ENCODE data around the gene HUNK. TPM values are rescaled to one million over a fixed set of nuclear protein-coding genes. Genes with fewer than 3 reads are reported as not detected.
"Not testable (repeated sequence)": the region's sequence is repeated elsewhere in the genome, so short reads cannot be mapped to it uniquely, and the experiment has no call there.

HUNK gene
- total RNA-seq, 1 donor from 2014 or later, result 60.6 TPM

- H3K9me3 Mint-ChIP-seq, result no peaks in the 10 kb centered on the region
- H3K4me3 Mint-ChIP-seq, result no peak overlapping the region
- no peak overlapping the region for H3K27ac Mint-ChIP-seq
- no peaks in the 10 kb centered on the region for H3K4me1 Mint-ChIP-seq
- H3K36me3 Mint-ChIP-seq, result no peaks in the 10 kb centered on the region
- H3K27me3 Mint-ChIP-seq (ENCODE audit: low read depth), result no peaks in the 10 kb centered on the region
- TF ChIP-seq CTCF (IDR thresholded peaks at IDR 0.05; ENCODE audit: unreplicated experiment), result no peak
- no peak for DNase-seq (ENCODE audit: low spot score in 2 of 2, unreplicated experiment in 2 of 2)
Observed at GRCh38 chr21:31862078-31862477, 10.7 kb upstream of the HUNK start.

- DNase-seq (ENCODE audit: low spot score in 2 of 2, unreplicated experiment in 2 of 2), result no peak
- no peaks in the 10 kb centered on the region for H3K9me3 Mint-ChIP-seq
- peaks cover 4% of the 10 kb centered on the region for H3K4me1 Mint-ChIP-seq
- no peaks in the 10 kb centered on the region for H3K27me3 Mint-ChIP-seq (ENCODE audit: low read depth)
- no peaks in the 10 kb centered on the region for H3K36me3 Mint-ChIP-seq
- no peak for TF ChIP-seq CTCF (IDR thresholded peaks at IDR 0.05; ENCODE audit: unreplicated experiment)
- H3K27ac Mint-ChIP-seq, result no peak overlapping the region
- H3K4me3 Mint-ChIP-seq, result no peak overlapping the region
Observed at GRCh38 chr21:31865429-31865970, 7.3 kb upstream of the HUNK start.

- peak; percentile 97 for TF ChIP-seq CTCF (IDR thresholded peaks at IDR 0.05; ENCODE audit: unreplicated experiment)
- no peaks in the 10 kb centered on the region for H3K36me3 Mint-ChIP-seq
- H3K4me1 Mint-ChIP-seq, result peaks cover 7% of the 10 kb centered on the region
- no peak overlapping the region for H3K4me3 Mint-ChIP-seq
- peak; percentile 78 to 91 for DNase-seq (ENCODE audit: low spot score in 2 of 2, unreplicated experiment in 2 of 2)
- H3K27ac Mint-ChIP-seq, result no peak overlapping the region
- H3K9me3 Mint-ChIP-seq, result no peaks in the 10 kb centered on the region
- no peaks in the 10 kb centered on the region for H3K27me3 Mint-ChIP-seq (ENCODE audit: low read depth)
Observed at GRCh38 chr21:31866077-31866511, 6.7 kb upstream of the HUNK start.

- no peak for DNase-seq (ENCODE audit: low spot score in 2 of 2, unreplicated experiment in 2 of 2)
- Mint-ChIP-seq H3K4me1 (peaks cover 22% of the 10 kb centered on the region), H3K4me3 (no peak overlapping the region), H3K27me3 (ENCODE audit: low read depth) (no peaks in the 10 kb centered on the region), H3K27ac (no peak overlapping the region), H3K9me3 (no peaks in the 10 kb centered on the region), H3K36me3 (no peaks in the 10 kb centered on the region)
- no peak for TF ChIP-seq CTCF (IDR thresholded peaks at IDR 0.05; ENCODE audit: unreplicated experiment)
Observed at GRCh38 chr21:31869750-31870149, 3.1 kb upstream of the HUNK start.

GRCh38 chr21:31870472-31871193 lies 2.2 kb upstream of the HUNK start:
- Mint-ChIP-seq H3K4me1 (peaks cover 29% of the 10 kb centered on the region), H3K4me3 (no peak overlapping the region), H3K36me3 (no peaks in the 10 kb centered on the region), H3K27me3 (ENCODE audit: low read depth) (no peaks in the 10 kb centered on the region), H3K27ac (peak overlapping the region; percentile 64), H3K9me3 (no peaks in the 10 kb centered on the region)
- no peak for TF ChIP-seq CTCF (IDR thresholded peaks at IDR 0.05; ENCODE audit: unreplicated experiment)
- DNase-seq (ENCODE audit: low spot score in 2 of 2, unreplicated experiment in 2 of 2), result no peak

GRCh38 chr21:31871371-31871770 lies 1.4 kb upstream of the HUNK start:
- not testable (repeated sequence) for DNase-seq (ENCODE audit: low spot score in 2 of 2, unreplicated experiment in 2 of 2); H3K27me3 Mint-ChIP-seq (ENCODE audit: low read depth); H3K9me3 Mint-ChIP-seq; H3K36me3 Mint-ChIP-seq
- Mint-ChIP-seq H3K4me1 (peaks cover 36% of the 10 kb centered on the region), H3K4me3 (peak overlapping the region; percentile 93), H3K27ac (peak overlapping the region; percentile 95)
